Pancreas (tissue), 10 donors: ENCODE measurements around the gene GAL3ST3. TPM values are rescaled to one million over a fixed set of nuclear protein-coding genes. Genes with fewer than 3 reads are reported as not detected.
"Not testable (repeated sequence)": the region's sequence is repeated elsewhere in the genome, so short reads cannot be mapped to it uniquely, and the experiment has no call there.

Source experiments
- ATAC-seq, 4 donors: fragments of 200-7000 bp; cut with Tn5 transposase; one replicate each; pipeline versions ENCODE4 v1.8.0 to v1.9.1; 2020; ENCODE audit warnings: mild to moderate bottlenecking in 4 of 4, moderate library complexity in 4 of 4
- DNase-seq, 6 donors: peaks; one replicate each; pipeline ENCODE4 v3.0.0-alpha.2; 2020
- FAIRE-seq: peaks from 2 replicates; lab custom pipeline; 2012; peaks lifted over from hg19 to GRCh38; lab: Jason Lieb, UNC
- H3K27ac ChIP-seq, 4 donors: fragments of 200-600 bp; sonication (generic); 1 replicate in 3 of 4; 2 replicates in 1 of 4; pipeline versions ENCODE4 v1.5.0 to v1.8.0; 2020
- H3K27me3 ChIP-seq, 4 donors: fragments of 200-600 bp; one replicate each; pipeline ENCODE4 v1.8.0; 2021
- H3K36me3 ChIP-seq, 3 donors: fragments of 200-600 bp; sonication (generic) in 1 of 3; one replicate each; pipeline versions ENCODE4 v1.5.0 to v1.8.0; 2020 to 2021
- H3K4me1 ChIP-seq, 3 donors: fragments of 200-600 bp; one replicate each; pipeline ENCODE4 v1.8.0; 2021
- H3K4me3 ChIP-seq, 4 donors: fragments of 200-600 bp; sonication (generic) in 2 of 4; one replicate each; pipeline versions ENCODE4 v1.5.0 to v1.8.0; 2020 to 2021
- H3K9me3 ChIP-seq, 4 donors: fragments of 200-600 bp; one replicate each; pipeline ENCODE4 v1.8.0; 2021
- CTCF ChIP-seq, 4 donors: fragments of 200-600 bp; sonication (generic) in 3 of 4; IDR thresholded peaks; one replicate each; pipeline versions ENCODE4 v1.5.0 to v1.8.0; 2021; ENCODE audit warnings: antibody characterized with exemption in 4 of 4
- WGBS, 2 donors: extraction: QIAGEN DNeasy Blood & Tissue Kit; methylation state at CpG; one replicate each; pipeline ENCODE4 v1.1.7; 2013; 5-methylcytosine and 5-hydroxymethylcytosine counted together
- intact Hi-C, 3 donors: fragments of 100-400 bp; cut with DNase I; formaldehyde crosslinking; loops; one replicate each; pipeline versions ENCODE4 v1.11.1 to v1.14.2; 2022
- polyA plus RNA-seq, 2 donors: library from polyadenylated mRNA; stranded (reverse); fragments of 200-250 nt; gene quantifications; one replicate each; pipeline ENCODE4 v1.2.3, GENCODE V29; 2013
- total RNA-seq, 6 donors: library from RNA; stranded (reverse); fragmentation: NEBNext Ultra II Directional in 4 of 6; extraction: Animal tissue kit (Norgen Biotek cat#: 25700) in 4 of 6; gene quantifications; one replicate each; pipeline versions ENCODE4 v1.2.1 to v1.2.4, GENCODE V29; 2021 to 2023
- donor health status: healthy with polysubstance abuse.
- donor health status: DM: no; HTN: no; CAD: no; lungs with moderate emphysema.
- donor health status: DM: no; HTN: no; CAD: no.
- donor health status: control.
- donor health status: control.
- donor health status: Bipolar disorder and iron deficiency.
- donor health status: DM: yes; HTN: yes; CAD: no.
- donor health status: DM: no; HTN: no; CAD: no.
- donor health status: DM: no; HTN: no; CAD: no.
- donor health status: DM: yes; HTN: yes; CAD: no.

The GAL3ST3 gene
- total and polyA plus RNA-seq, 8 donors: 0.20 to 1.8 (median 0.43) TPM; not detected in 1

- no peaks in the 10 kb centered on the region for H3K9me3 ChIP-seq
- no peaks in the 10 kb centered on the region for H3K36me3 ChIP-seq
- H3K27ac ChIP-seq: peak overlapping the region in 2 of 4 donors; percentile 30 to 60
- no peak for TF ChIP-seq CTCF (IDR thresholded peaks at IDR 0.05)
- no peaks in the 10 kb centered on the region for H3K27me3 ChIP-seq
- no peak overlapping the region for H3K4me3 ChIP-seq
- FAIRE-seq: no peak
- ATAC-seq: peak in 3 of 4 donors; percentile 36 to 74 (median 66)
- WGBS, 2 donors: 57 to 58% methylated on average over 9 of the region's 9 CpGs
- H3K4me1 ChIP-seq: peaks cover 28 to 46% (median 37%) of the 10 kb centered on the region in 3 donors
- peak in 2 of 6 donors; percentile 47 to 62 for DNase-seq
- intact Hi-C loops: no loop called here
These were observed 31.3 kb upstream of the GAL3ST3 start for GRCh38 chr11:66080055-66080817.

GRCh38 chr11:66078949-66079348 is 30.0 kb upstream of the GAL3ST3 start:
- WGBS, 2 donors: 86 to 90% methylated on average over 7 of the region's 7 CpGs
- H3K36me3 ChIP-seq, FAIRE-seq, ATAC-seq, H3K27me3 ChIP-seq, H3K27ac ChIP-seq, DNase-seq, H3K4me3 ChIP-seq, H3K9me3 ChIP-seq: not testable (repeated sequence)
- peaks cover 21 to 38% (median 26%) of the 10 kb centered on the region in 3 donors for H3K4me1 ChIP-seq
- intact Hi-C loops: loop anchor here in 1 of 3 donors (10.0 kb wide), 1 partner anchor 56 kb away; no protein-coding TSS in a partner anchor

- H3K27ac ChIP-seq: no peak overlapping the region
- H3K27me3 ChIP-seq: no peaks in the 10 kb centered on the region
- FAIRE-seq (no peak), ATAC-seq (no peak), DNase-seq (no peak)
- 90 to 92% methylated on average over 3 of the region's 3 CpGs for WGBS, 2 donors
- no peaks in the 10 kb centered on the region for H3K9me3 ChIP-seq
- H3K4me3 ChIP-seq: no peak overlapping the region
- H3K36me3 ChIP-seq: no peaks in the 10 kb centered on the region
- H3K4me1 ChIP-seq: peaks cover 10 to 28% (median 16%) of the 10 kb centered on the region in 3 donors
- intact Hi-C loops: loop anchor here in 1 of 3 donors (10.0 kb wide), 1 partner anchor 57 kb away; no protein-coding TSS in a partner anchor
- no peak for TF ChIP-seq CTCF (IDR thresholded peaks at IDR 0.05)
These were observed 29.0 kb upstream of the GAL3ST3 start for GRCh38 chr11:66077927-66078326.

GRCh38 chr11:66076561-66076960 is 27.6 kb upstream of the GAL3ST3 start:
- H3K36me3 ChIP-seq: no peaks in the 10 kb centered on the region
- no peak for TF ChIP-seq CTCF (IDR thresholded peaks at IDR 0.05)
- no peaks in the 10 kb centered on the region for H3K27me3 ChIP-seq
- H3K4me1 ChIP-seq: peaks cover 3 to 14% (median 5%) of the 10 kb centered on the region in 3 donors
- no peak for DNase-seq
- WGBS, 2 donors: 70 to 72% methylated on average over 9 of the region's 9 CpGs
- ATAC-seq: no peak
- H3K9me3 ChIP-seq: no peaks in the 10 kb centered on the region
- intact Hi-C loops: loop anchor here in 1 of 3 donors (10.0 kb wide), 1 partner anchor 58 kb away; no protein-coding TSS in a partner anchor
- H3K4me3 ChIP-seq: no peak overlapping the region
- no peak for FAIRE-seq
- H3K27ac ChIP-seq: no peak overlapping the region

- intact Hi-C loops: loop anchor here in 1 of 3 donors (10.0 kb wide), 1 partner anchor 60 kb away; no protein-coding TSS in a partner anchor
- FAIRE-seq (no peak), DNase-seq (no peak), ATAC-seq (no peak)
- no peaks in the 10 kb centered on the region for H3K36me3 ChIP-seq
- no peaks in the 10 kb centered on the region for H3K9me3 ChIP-seq
- no peak overlapping the region for H3K27ac ChIP-seq
- 96 to 97% methylated on average over 4 of the region's 4 CpGs for WGBS, 2 donors
- H3K4me3 ChIP-seq: no peak overlapping the region
- TF ChIP-seq CTCF (IDR thresholded peaks at IDR 0.05): no peak
- H3K4me1 ChIP-seq: peaks cover 0 to 3% (median 0%) of the 10 kb centered on the region in 3 donors
- H3K27me3 ChIP-seq: no peaks in the 10 kb centered on the region
These were observed 26.3 kb upstream of the GAL3ST3 start for GRCh38 chr11:66075273-66075672.
